ENCODE measurements around the gene CITED4. TPM values are rescaled to one million over a fixed set of nuclear protein-coding genes. Genes with fewer than 3 reads are reported as not detected.

CITED4 gene
- polyA plus RNA-seq, 1 donor (not counting 4 experiments of a cell fraction or from before 2014, with no cell fraction given) = 11.2 TPM

- no peaks in the 10 kb centered on the region for H3K79me2 ChIP-seq (ENCODE audit: control insufficient read depth, insufficient read depth, low read length)
- FAIRE-seq = no peak
- no peaks in the 10 kb centered on the region for H3K9me3 ChIP-seq (ENCODE audit: control insufficient read depth, low read depth, low read length)
- H3K9me1 ChIP-seq (ENCODE audit: control insufficient read depth, extremely low read depth, insufficient read depth, low read length) = no peaks in the 10 kb centered on the region
- H3K27ac ChIP-seq (ENCODE audit: control insufficient read depth, insufficient read depth, low read length) = no peak overlapping the region
- peaks cover 6% of the 10 kb centered on the region for H3K4me1 ChIP-seq (ENCODE audit: control insufficient read depth, extremely low read depth, insufficient read depth, low read length)
- H4K20me1 ChIP-seq (ENCODE audit: control insufficient read depth, extremely low read depth, insufficient read depth, low read length) = no peaks in the 10 kb centered on the region
- no peak overlapping the region for H3K9ac ChIP-seq (ENCODE audit: control insufficient read depth, extremely low read depth, insufficient read depth, low read length)
- TF ChIP-seq, protein P1, sequence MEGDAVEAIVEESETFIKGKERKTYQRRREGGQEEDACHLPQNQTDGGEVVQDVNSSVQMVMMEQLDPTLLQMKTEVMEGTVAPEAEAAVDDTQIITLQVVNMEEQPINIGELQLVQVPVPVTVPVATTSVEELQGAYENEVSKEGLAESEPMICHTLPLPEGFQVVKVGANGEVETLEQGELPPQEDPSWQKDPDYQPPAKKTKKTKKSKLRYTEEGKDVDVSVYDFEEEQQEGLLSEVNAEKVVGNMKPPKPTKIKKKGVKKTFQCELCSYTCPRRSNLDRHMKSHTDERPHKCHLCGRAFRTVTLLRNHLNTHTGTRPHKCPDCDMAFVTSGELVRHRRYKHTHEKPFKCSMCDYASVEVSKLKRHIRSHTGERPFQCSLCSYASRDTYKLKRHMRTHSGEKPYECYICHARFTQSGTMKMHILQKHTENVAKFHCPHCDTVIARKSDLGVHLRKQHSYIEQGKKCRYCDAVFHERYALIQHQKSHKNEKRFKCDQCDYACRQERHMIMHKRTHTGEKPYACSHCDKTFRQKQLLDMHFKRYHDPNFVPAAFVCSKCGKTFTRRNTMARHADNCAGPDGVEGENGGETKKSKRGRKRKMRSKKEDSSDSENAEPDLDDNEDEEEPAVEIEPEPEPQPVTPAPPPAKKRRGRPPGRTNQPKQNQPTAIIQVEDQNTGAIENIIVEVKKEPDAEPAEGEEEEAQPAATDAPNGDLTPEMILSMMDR (optimal IDR thresholded peaks at IDR 0.05 in 1 of 3, IDR thresholded peaks at IDR 0.05 in 1 of 3, conservative IDR thresholded peaks at IDR 0.05 in 1 of 3; ENCODE audit: extremely low read depth in 1 of 3, insufficient read depth in 2 of 3, low read length in 3 of 3) = no peak
- no peak for TF ChIP-seq EZH2 (IDR thresholded peaks at IDR 0.05; ENCODE audit: low read length)
- no peak overlapping the region for H3K4me2 ChIP-seq (ENCODE audit: control insufficient read depth, extremely low read depth, insufficient read depth, low read depth, low read length)
- peaks cover 3% of the 10 kb centered on the region for H3K27me3 ChIP-seq (ENCODE audit: control insufficient read depth, extremely low read depth, insufficient read depth, low read length)
- H3K36me3 ChIP-seq (ENCODE audit: control insufficient read depth in 2 of 2, extremely low read depth in 1 of 2, insufficient read depth in 2 of 2, low read length in 2 of 2) = no peaks in the 10 kb centered on the region
- H2AFZ ChIP-seq (ENCODE audit: control insufficient read depth, low read length) = no peak overlapping the region
- no peak for DNase-seq (ENCODE audit: low read depth, low spot score)
- no peak overlapping the region for H3K4me3 ChIP-seq (ENCODE audit: control insufficient read depth in 2 of 3, extremely low read depth in 1 of 3, insufficient read depth in 2 of 3, low read depth in 1 of 3, low read length in 3 of 3)
- dilution Hi-C loops (cut with MboI; ENCODE audit: extremely low pct_ligation_motif_present, low sequenced_read_pairs) = no loop called here
Measured at GRCh38 chr1:40830419-40830943, 31.7 kb downstream of the CITED4 start.

DNA sequence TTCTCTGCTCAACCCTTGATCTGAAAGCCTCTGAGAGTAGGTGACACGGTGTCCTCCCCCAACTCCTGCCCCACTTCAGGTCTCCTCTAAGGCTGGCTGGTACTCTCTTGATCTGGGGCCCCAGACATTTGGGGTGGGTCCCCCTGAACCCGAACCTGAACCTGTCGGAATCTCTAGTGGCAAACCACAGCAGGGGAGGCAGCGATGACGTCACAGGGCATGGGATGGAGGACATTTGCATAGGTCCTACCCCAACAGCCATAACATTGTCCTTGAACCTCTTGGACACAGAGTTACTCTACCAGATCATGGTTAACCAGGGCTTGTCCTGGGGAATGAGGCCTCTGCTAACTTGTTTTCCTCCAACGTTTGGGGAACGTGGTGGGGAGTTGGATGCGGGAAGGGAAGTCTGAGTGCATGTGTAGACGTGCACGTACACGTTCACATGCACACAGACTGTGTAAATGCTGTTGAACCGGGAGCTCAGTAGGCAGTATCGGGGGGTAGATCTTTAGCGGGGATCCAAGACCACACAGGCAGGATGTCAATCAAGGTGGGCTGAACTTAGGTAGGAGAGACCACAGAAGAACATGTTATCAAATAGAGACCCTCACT is 32.4 kb downstream of the CITED4 start:
- H2AFZ ChIP-seq (ENCODE audit: control insufficient read depth, low read length) = no peak overlapping the region
- no peak overlapping the region for H3K9ac ChIP-seq (ENCODE audit: control insufficient read depth, extremely low read depth, insufficient read depth, low read length)
- H3K4me2 ChIP-seq (ENCODE audit: control insufficient read depth, extremely low read depth, insufficient read depth, low read depth, low read length) = peak overlapping the region; percentile 19
- H3K27me3 ChIP-seq (ENCODE audit: control insufficient read depth, extremely low read depth, insufficient read depth, low read length) = peaks cover 3% of the 10 kb centered on the region
- FAIRE-seq = no peak
- no peaks in the 10 kb centered on the region for H3K9me3 ChIP-seq (ENCODE audit: control insufficient read depth, low read depth, low read length)
- H3K9me1 ChIP-seq (ENCODE audit: control insufficient read depth, extremely low read depth, insufficient read depth, low read length) = no peaks in the 10 kb centered on the region
- no peaks in the 10 kb centered on the region for H4K20me1 ChIP-seq (ENCODE audit: control insufficient read depth, extremely low read depth, insufficient read depth, low read length)
- H3K4me3 ChIP-seq (ENCODE audit: control insufficient read depth in 2 of 3, extremely low read depth in 1 of 3, insufficient read depth in 2 of 3, low read depth in 1 of 3, low read length in 3 of 3) = no peak overlapping the region
- dilution Hi-C loops (cut with MboI; ENCODE audit: extremely low pct_ligation_motif_present, low sequenced_read_pairs) = no loop called here
- H3K36me3 ChIP-seq (ENCODE audit: control insufficient read depth in 2 of 2, extremely low read depth in 1 of 2, insufficient read depth in 2 of 2, low read length in 2 of 2) = no peaks in the 10 kb centered on the region
- no peak for DNase-seq (ENCODE audit: low read depth, low spot score)
- H3K4me1 ChIP-seq (ENCODE audit: control insufficient read depth, extremely low read depth, insufficient read depth, low read length) = peaks cover 6% of the 10 kb centered on the region
- H3K79me2 ChIP-seq (ENCODE audit: control insufficient read depth, insufficient read depth, low read length) = no peaks in the 10 kb centered on the region
- H3K27ac ChIP-seq (ENCODE audit: control insufficient read depth, insufficient read depth, low read length) = no peak overlapping the region
- no peak for TF ChIP-seq EZH2 (IDR thresholded peaks at IDR 0.05; ENCODE audit: low read length)
- TF ChIP-seq, protein P1 (optimal IDR thresholded peaks at IDR 0.05 in 1 of 3, IDR thresholded peaks at IDR 0.05 in 1 of 3, conservative IDR thresholded peaks at IDR 0.05 in 1 of 3; ENCODE audit: extremely low read depth in 1 of 3, insufficient read depth in 2 of 3, low read length in 3 of 3) = no peak

Measured in keratinocyte (primary cell).